HG03108 (cell line): ENCODE results near the gene NXF1.

Source experiments
- ATAC-seq: cut with Tn5 transposase; IDR thresholded peaks from one replicate; pipeline ENCODE4 v1.9.1; 2021; ENCODE audit warnings: moderate library complexity; ENCODE audit not compliant: unreplicated experiment

Gene NXF1

DNA sequence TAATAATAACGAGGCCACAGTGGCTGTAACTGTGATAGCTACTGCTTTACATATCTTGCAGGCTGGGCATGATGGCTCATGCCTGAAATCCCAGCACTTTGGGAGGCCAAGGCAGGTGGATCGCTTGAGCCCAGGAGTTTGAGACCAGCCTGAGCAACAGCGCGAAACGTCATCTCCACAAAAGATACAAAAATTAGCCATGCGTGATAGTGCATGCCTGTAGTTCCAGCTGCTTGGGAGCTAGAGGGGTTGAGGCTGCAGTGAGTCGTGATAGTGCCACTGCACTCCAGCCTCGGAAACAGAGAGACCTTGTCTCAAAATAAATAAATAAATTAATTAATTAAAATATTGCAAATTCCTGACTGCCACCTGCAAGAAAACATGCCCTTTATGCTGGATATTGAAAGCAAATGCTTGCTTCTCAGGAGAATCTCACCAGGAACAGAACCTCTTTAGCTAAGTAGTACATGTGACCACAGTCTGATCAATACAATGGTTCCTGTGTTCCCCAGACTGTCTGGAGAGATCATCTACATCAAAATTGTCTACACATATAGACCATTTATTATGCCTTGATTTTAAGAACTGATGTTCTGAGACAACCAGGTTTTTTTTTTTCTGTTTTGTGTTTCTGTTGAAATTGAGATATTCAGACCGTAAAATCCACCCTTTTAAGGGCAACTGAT, 57.6 kb downstream of the NXF1 start:
- ATAC-seq, result no peak
